ENCODE data around the gene PSMD13.

The PSMD13 gene

GRCh38 chr11:200224-201003 lies 36.4 kb upstream of the PSMD13 start:
- Histone ChIP-seq H3K4me3 (ENCODE audit: low read depth, low read length, poor library complexity, severe bottlenecking) (no peak overlapping the region), H3K79me2 (ENCODE audit: insufficient read depth, low read length) (no peaks in the 10 kb centered on the region), H3K9me3 (ENCODE audit: low read length) (no peaks in the 10 kb centered on the region), H2AFZ (ENCODE audit: low read length) (no peak overlapping the region), H3K9me2 (ENCODE audit: low read depth, low read length) (no peaks in the 10 kb centered on the region), H3K4me2 (ENCODE audit: low read length) (no peak overlapping the region), H3K36me3 (ENCODE audit: insufficient read depth, low read length) (peaks cover 26% of the 10 kb centered on the region), H3K27ac (ENCODE audit: low read depth, low read length, poor library complexity, severe bottlenecking) (no peak overlapping the region), H3K9ac (ENCODE audit: low read length) (no peak overlapping the region), H4K20me1 (ENCODE audit: insufficient read depth, low read length) (no peaks in the 10 kb centered on the region), H3K27me3 (ENCODE audit: insufficient read depth, low read length) (no peaks in the 10 kb centered on the region), H3K4me1 (ENCODE audit: insufficient read depth, low read length, severe bottlenecking) (no peaks in the 10 kb centered on the region), H3F3A (ENCODE audit: insufficient read depth, low read length) (no peaks in the 10 kb centered on the region)
- TF ChIP-seq EZH2 (IDR thresholded peaks at IDR 0.05; ENCODE audit: borderline replicate concordance, low read length) = no peak
- TF ChIP-seq, protein P1, sequence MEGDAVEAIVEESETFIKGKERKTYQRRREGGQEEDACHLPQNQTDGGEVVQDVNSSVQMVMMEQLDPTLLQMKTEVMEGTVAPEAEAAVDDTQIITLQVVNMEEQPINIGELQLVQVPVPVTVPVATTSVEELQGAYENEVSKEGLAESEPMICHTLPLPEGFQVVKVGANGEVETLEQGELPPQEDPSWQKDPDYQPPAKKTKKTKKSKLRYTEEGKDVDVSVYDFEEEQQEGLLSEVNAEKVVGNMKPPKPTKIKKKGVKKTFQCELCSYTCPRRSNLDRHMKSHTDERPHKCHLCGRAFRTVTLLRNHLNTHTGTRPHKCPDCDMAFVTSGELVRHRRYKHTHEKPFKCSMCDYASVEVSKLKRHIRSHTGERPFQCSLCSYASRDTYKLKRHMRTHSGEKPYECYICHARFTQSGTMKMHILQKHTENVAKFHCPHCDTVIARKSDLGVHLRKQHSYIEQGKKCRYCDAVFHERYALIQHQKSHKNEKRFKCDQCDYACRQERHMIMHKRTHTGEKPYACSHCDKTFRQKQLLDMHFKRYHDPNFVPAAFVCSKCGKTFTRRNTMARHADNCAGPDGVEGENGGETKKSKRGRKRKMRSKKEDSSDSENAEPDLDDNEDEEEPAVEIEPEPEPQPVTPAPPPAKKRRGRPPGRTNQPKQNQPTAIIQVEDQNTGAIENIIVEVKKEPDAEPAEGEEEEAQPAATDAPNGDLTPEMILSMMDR (IDR thresholded peaks at IDR 0.05; ENCODE audit: low read length) = no peak

DNA sequence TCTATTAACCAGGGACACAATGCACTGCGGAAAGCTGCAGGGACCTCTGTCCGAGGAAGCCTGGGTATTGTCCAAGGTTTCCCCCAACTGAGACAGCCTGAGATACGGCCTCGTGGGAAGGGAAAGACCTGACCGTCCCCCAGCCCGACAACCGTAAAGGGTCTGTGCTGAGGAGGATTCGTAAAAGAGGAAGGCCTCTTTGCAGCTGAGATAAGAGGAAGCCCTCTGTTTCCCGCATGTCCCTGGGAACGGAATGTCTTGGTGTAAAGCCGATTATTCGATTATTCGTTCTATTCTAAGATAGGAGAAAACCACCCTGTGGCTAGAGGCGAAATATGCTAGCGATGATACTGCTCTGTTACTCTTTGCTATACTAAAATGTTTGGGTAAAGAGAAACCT lies 34.8 kb upstream of the PSMD13 start:
- Histone ChIP-seq H3K4me3 (ENCODE audit: low read depth, low read length, poor library complexity, severe bottlenecking) (no peak overlapping the region), H3K9me3 (ENCODE audit: low read length) (no peaks in the 10 kb centered on the region), H3K9ac (ENCODE audit: low read length) (no peak overlapping the region), H3K27ac (ENCODE audit: low read depth, low read length, poor library complexity, severe bottlenecking) (no peak overlapping the region), H4K20me1 (ENCODE audit: insufficient read depth, low read length) (no peaks in the 10 kb centered on the region), H3K9me2 (ENCODE audit: low read depth, low read length) (no peaks in the 10 kb centered on the region), H3K36me3 (ENCODE audit: insufficient read depth, low read length) (peaks cover 29% of the 10 kb centered on the region), H3F3A (ENCODE audit: insufficient read depth, low read length) (no peaks in the 10 kb centered on the region), H3K4me1 (ENCODE audit: insufficient read depth, low read length, severe bottlenecking) (peaks cover 10% of the 10 kb centered on the region), H3K4me2 (ENCODE audit: low read length) (no peak overlapping the region), H2AFZ (ENCODE audit: low read length) (no peak overlapping the region), H3K79me2 (ENCODE audit: insufficient read depth, low read length) (no peaks in the 10 kb centered on the region), H3K27me3 (ENCODE audit: insufficient read depth, low read length) (no peaks in the 10 kb centered on the region)
- TF ChIP-seq, protein P1 (IDR thresholded peaks at IDR 0.05; ENCODE audit: low read length) = no peak
- no peak for TF ChIP-seq EZH2 (IDR thresholded peaks at IDR 0.05; ENCODE audit: borderline replicate concordance, low read length)

DNA sequence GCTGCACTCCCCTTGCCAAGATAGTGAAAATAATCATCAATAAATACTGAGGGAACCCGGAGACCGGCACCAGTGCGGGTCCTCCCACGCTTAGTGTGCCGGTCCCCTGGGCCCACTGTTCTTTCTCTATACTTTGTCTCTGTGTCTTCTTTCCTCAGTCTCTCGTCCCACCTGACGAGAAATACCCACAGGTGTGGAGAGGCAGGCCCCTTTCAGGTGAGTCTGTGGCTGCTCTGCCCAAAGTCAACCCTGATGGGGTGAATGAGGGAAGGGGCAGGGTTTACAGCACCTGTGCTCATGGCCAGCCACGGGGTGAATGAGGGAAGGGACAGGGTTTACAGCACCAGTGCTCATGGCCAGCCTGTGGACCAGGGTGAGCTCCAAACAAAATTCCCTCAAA lies 34.3 kb upstream of the PSMD13 start:
- Histone ChIP-seq H3K4me2 (ENCODE audit: low read length) (no peak overlapping the region), H3K9me2 (ENCODE audit: low read depth, low read length) (no peaks in the 10 kb centered on the region), H3K9me3 (ENCODE audit: low read length) (no peaks in the 10 kb centered on the region), H2AFZ (ENCODE audit: low read length) (no peak overlapping the region), H3K79me2 (ENCODE audit: insufficient read depth, low read length) (no peaks in the 10 kb centered on the region), H3K36me3 (ENCODE audit: insufficient read depth, low read length) (peaks cover 29% of the 10 kb centered on the region), H3K4me3 (ENCODE audit: low read depth, low read length, poor library complexity, severe bottlenecking) (no peak overlapping the region), H3F3A (ENCODE audit: insufficient read depth, low read length) (no peaks in the 10 kb centered on the region), H4K20me1 (ENCODE audit: insufficient read depth, low read length) (no peaks in the 10 kb centered on the region), H3K27me3 (ENCODE audit: insufficient read depth, low read length) (no peaks in the 10 kb centered on the region), H3K4me1 (ENCODE audit: insufficient read depth, low read length, severe bottlenecking) (peaks cover 10% of the 10 kb centered on the region), H3K27ac (ENCODE audit: low read depth, low read length, poor library complexity, severe bottlenecking) (no peak overlapping the region), H3K9ac (ENCODE audit: low read length) (no peak overlapping the region)
- TF ChIP-seq, protein P1 (IDR thresholded peaks at IDR 0.05; ENCODE audit: low read length) = no peak
- TF ChIP-seq EZH2 (IDR thresholded peaks at IDR 0.05; ENCODE audit: borderline replicate concordance, low read length) = no peak

Measured in OCI-LY1 (cell line).